Astrocyte (in vitro differentiated cells and primary cell): ENCODE data around the gene INPPL1. TPM values are rescaled to one million over a fixed set of nuclear protein-coding genes. Genes with fewer than 3 reads are reported as not detected.

Source experiments
- DNase-seq: peaks from one replicate; pipeline ENCODE4 v3.0.0-alpha.2; 2010; ENCODE audit warnings: low read depth
- FAIRE-seq: peaks from 2 replicates; lab custom pipeline; 2011; peaks lifted over from hg19 to GRCh38; lab: Jason Lieb, UNC
- H2AFZ ChIP-seq: 2 replicates; pipeline ENCODE4 v1.6.0; 2012; ENCODE audit warnings: low read depth, low read length, inconsistent platforms
- H3K27ac ChIP-seq: 2 replicates; pipeline ENCODE4 v1.5.1; 2011; ENCODE audit warnings: low read depth, low read length, inconsistent platforms
- H3K27me3 ChIP-seq: 2 replicates; pipeline ENCODE4 v1.6.0; 2011; ENCODE audit warnings: low read length, inconsistent platforms; ENCODE audit not compliant: insufficient read depth
- H3K36me3 ChIP-seq: 2 replicates; pipeline ENCODE4 v1.5.1; 2011; ENCODE audit warnings: low read length, inconsistent platforms; ENCODE audit not compliant: insufficient read depth
- H3K4me1 ChIP-seq: 2 replicates; pipeline ENCODE4 v1.5.1; 2011; ENCODE audit warnings: low read length, inconsistent platforms; ENCODE audit not compliant: insufficient read depth
- H3K4me2 ChIP-seq: 2 replicates; pipeline ENCODE4 v1.6.0; 2012; ENCODE audit warnings: low read length, inconsistent platforms
- H3K4me3 ChIP-seq: 2 replicates; pipeline ENCODE4 v1.5.1; 2011; ENCODE audit warnings: low read depth, mild to moderate bottlenecking, low read length, inconsistent platforms; ENCODE audit not compliant: insufficient read depth
- H3K79me2 ChIP-seq: 2 replicates; pipeline ENCODE4 v1.6.0; 2012; ENCODE audit warnings: mild to moderate bottlenecking, low read length, inconsistent platforms; ENCODE audit not compliant: insufficient read depth
- H3K9ac ChIP-seq: 2 replicates; pipeline ENCODE4 v1.6.0; 2012; ENCODE audit warnings: mild to moderate bottlenecking, low read length, inconsistent platforms
- H3K9me3 ChIP-seq: 2 replicates; pipeline ENCODE4 v1.5.1; 2012; ENCODE audit warnings: low read depth, mild to moderate bottlenecking, low read length, inconsistent platforms; ENCODE audit not compliant: insufficient read depth
- H4K20me1 ChIP-seq: 2 replicates; pipeline ENCODE4 v1.6.0; 2012; ENCODE audit warnings: low read length, inconsistent platforms; ENCODE audit not compliant: insufficient read depth
- H3K27ac Mint-ChIP-seq: one replicate; pipeline ENCODE4 v1.8.0; 2021; ENCODE audit warnings: mild to moderate bottlenecking, mixed read lengths; ENCODE audit not compliant: unreplicated experiment
- H3K27me3 Mint-ChIP-seq: one replicate; pipeline ENCODE4 v1.8.0; 2021; ENCODE audit warnings: low read depth, mixed read lengths; ENCODE audit not compliant: unreplicated experiment
- H3K36me3 Mint-ChIP-seq: one replicate; pipeline ENCODE4 v1.8.0; 2021; ENCODE audit warnings: low read depth, mixed read lengths; ENCODE audit not compliant: unreplicated experiment
- H3K4me1 Mint-ChIP-seq: one replicate; pipeline ENCODE4 v1.8.0; 2021; ENCODE audit warnings: low read depth, mixed read lengths; ENCODE audit not compliant: unreplicated experiment
- H3K4me3 Mint-ChIP-seq: one replicate; pipeline ENCODE4 v1.8.0; 2021; ENCODE audit warnings: mild to moderate bottlenecking, moderate library complexity, mixed read lengths; ENCODE audit not compliant: unreplicated experiment
- H3K9me3 Mint-ChIP-seq: one replicate; pipeline ENCODE4 v1.8.0; 2021; ENCODE audit warnings: mild to moderate bottlenecking, mixed read lengths; ENCODE audit not compliant: unreplicated experiment
- CTCF ChIP-seq: IDR thresholded peaks from 2 replicates; pipeline ENCODE4 v1.5.1; 2011; ENCODE audit warnings: low read depth, mild to moderate bottlenecking, inconsistent platforms, low read length, moderate library complexity; ENCODE audit not compliant: insufficient read depth
- EZH2 ChIP-seq: IDR thresholded peaks from 2 replicates; pipeline ENCODE4 v1.6.1; 2012; ENCODE audit warnings: mild to moderate bottlenecking, low read length, inconsistent platforms; ENCODE audit not compliant: insufficient read depth
- total RNA-seq: library from RNA; stranded (reverse); gene quantifications from 2 replicates; pipeline ENCODE4 v1.2.1, GENCODE V29; 2021

INPPL1 gene
- total RNA-seq, 1 donor from 2014 or later = 276 TPM

- no peaks in the 10 kb centered on the region for H3K79me2 ChIP-seq
- peaks cover 5% of the 10 kb centered on the region for H3K4me1 Mint-ChIP-seq
- H3K4me1 ChIP-seq = no peaks in the 10 kb centered on the region
- no peaks in the 10 kb centered on the region for H3K36me3 ChIP-seq
- H3K4me2 ChIP-seq = no peak overlapping the region
- H3K9me3 ChIP-seq = no peaks in the 10 kb centered on the region
- H3K27me3 ChIP-seq = peaks cover 36% of the 10 kb centered on the region
- peaks cover 25% of the 10 kb centered on the region for H3K27me3 Mint-ChIP-seq
- H3K9me3 Mint-ChIP-seq = peaks cover 14% of the 10 kb centered on the region
- FAIRE-seq = no peak
- no peak overlapping the region for H3K4me3 Mint-ChIP-seq
- H3K36me3 Mint-ChIP-seq = no peaks in the 10 kb centered on the region
- no peak overlapping the region for H3K4me3 ChIP-seq
- no peaks in the 10 kb centered on the region for H4K20me1 ChIP-seq
- no peak for TF ChIP-seq EZH2
- no peak for TF ChIP-seq CTCF
- no peak overlapping the region for H3K9ac ChIP-seq
- H3K27ac Mint-ChIP-seq = no peak overlapping the region
- DNase-seq = no peak
- no peak overlapping the region for H3K27ac ChIP-seq
- no peak overlapping the region for H2AFZ ChIP-seq
Measured at GRCh38 chr11:72253392-72253791, 28.8 kb downstream of the INPPL1 start.

- peaks cover 35% of the 10 kb centered on the region for H3K27me3 ChIP-seq
- H3K36me3 Mint-ChIP-seq = no peaks in the 10 kb centered on the region
Measured at GRCh38 chr11:72254299-72254993, 29.9 kb downstream of the INPPL1 start.

More at GRCh38 chr11:72254299-72254993, 29.9 kb downstream of the INPPL1 start:
- Histone ChIP-seq H3K79me2 (no peaks in the 10 kb centered on the region), H3K4me3 (no peak overlapping the region), H2AFZ (no peak overlapping the region), H3K9me3 (no peaks in the 10 kb centered on the region), H3K9ac (no peak overlapping the region), H4K20me1 (no peaks in the 10 kb centered on the region), H3K36me3 (no peaks in the 10 kb centered on the region), H3K27ac (no peak overlapping the region), H3K4me1 (no peaks in the 10 kb centered on the region), H3K4me2 (no peak overlapping the region)
- Mint-ChIP-seq H3K4me3 (no peak overlapping the region), H3K9me3 (peaks cover 14% of the 10 kb centered on the region), H3K27ac (no peak overlapping the region), H3K4me1 (peaks cover 5% of the 10 kb centered on the region), H3K27me3 (peaks cover 25% of the 10 kb centered on the region)
- TF ChIP-seq EZH2 (no peak), CTCF (no peak)
- DNase-seq (no peak), FAIRE-seq (no peak)
